ENCODE data around the gene DDIT4. TPM values are rescaled to one million over a fixed set of nuclear protein-coding genes. Genes with fewer than 3 reads are reported as not detected.

The DDIT4 gene
- polyA plus RNA-seq, 3 donors, result 26.1 to 611 (median 45.8) TPM

DNA sequence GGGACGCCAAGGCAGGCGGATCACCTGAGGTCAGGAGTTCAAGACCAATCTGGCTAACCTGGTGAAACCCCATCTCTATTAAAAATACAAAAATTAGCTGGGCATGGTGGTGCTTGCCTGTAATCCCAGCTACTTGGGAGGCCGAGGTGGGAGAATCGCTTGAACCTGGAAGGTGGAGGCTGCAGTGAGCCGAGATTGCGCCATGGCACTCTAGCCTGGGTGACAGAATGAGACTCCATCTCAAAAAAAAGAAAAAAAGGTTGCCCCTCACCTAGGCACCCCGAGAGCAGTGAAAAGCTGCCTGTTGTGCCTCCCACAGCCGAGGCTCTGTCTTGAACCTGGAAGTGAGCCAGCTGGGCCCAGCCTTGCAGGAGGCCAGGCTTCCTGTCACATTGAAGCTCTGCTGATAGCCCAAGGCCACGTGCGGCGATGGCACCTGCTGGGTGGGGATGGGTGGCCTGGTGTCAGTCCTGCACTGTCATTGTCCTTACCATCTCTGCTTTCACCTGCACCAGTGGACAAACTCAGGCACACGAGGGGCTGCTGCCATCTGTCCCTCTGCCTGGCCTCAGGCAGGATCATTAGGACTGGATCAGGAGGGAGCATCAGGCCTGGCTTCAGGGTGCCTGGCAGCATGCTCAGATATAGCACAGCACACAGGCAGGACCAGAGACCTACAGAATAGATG, 43.2 kb downstream of the DDIT4 start:
- intact Hi-C loops (cut with micrococcal nuclease), result loop anchor here in 1 of 2 donors (5.0 kb wide), 1 partner anchor 45 kb away; the partner anchor contains the start of gene DDIT4

More for the DNA sequence above, 43.2 kb downstream of the DDIT4 start:
- Histone ChIP-seq H4K20me1 (ENCODE audit: insufficient read depth, low read length) (no peaks in the 10 kb centered on the region), H3K27ac (ENCODE audit: low read depth in 1 of 2, low read length in 2 of 2) (peak overlapping the region; percentile 15 to 73), H3K27me3 (ENCODE audit: control insufficient read depth in 2 of 2, insufficient read depth in 2 of 2, low read length in 2 of 2) (no peaks in the 10 kb centered on the region), H3K4me1 (ENCODE audit: control insufficient read depth in 1 of 2, insufficient read depth in 2 of 2, low read length in 2 of 2) (peaks cover 65 to 72% of the 10 kb centered on the region in 2 donors), H2AFZ (ENCODE audit: insufficient read depth, low read depth, low read length, poor library complexity, severe bottlenecking) (no peak overlapping the region), H3K9ac (ENCODE audit: insufficient read depth, low read length, poor library complexity, severe bottlenecking) (no peak overlapping the region), H3K4me3 (replicated peaks in 1 of 3; ENCODE audit: low read depth in 2 of 3, low read length in 3 of 3) (peak overlapping the region in 1 of 3 experiments; percentile 2), H3K4me2 (replicated peaks; ENCODE audit: extremely low read depth, low read length, poor library complexity, severe bottlenecking) (no peak overlapping the region), H3K36me3 (replicated peaks in 1 of 2; ENCODE audit: control insufficient read depth in 1 of 2, insufficient read depth in 2 of 2, low read length in 2 of 2) (no peaks in the 10 kb centered on the region), H3K79me2 (ENCODE audit: insufficient read depth, low read length) (peaks cover 10% of the 10 kb centered on the region), H3K9me3 (replicated peaks in 1 of 2; ENCODE audit: control insufficient read depth in 1 of 2, insufficient read depth in 1 of 2, low read length in 2 of 2) (no peaks in the 10 kb centered on the region)
- TF ChIP-seq, protein P1, sequence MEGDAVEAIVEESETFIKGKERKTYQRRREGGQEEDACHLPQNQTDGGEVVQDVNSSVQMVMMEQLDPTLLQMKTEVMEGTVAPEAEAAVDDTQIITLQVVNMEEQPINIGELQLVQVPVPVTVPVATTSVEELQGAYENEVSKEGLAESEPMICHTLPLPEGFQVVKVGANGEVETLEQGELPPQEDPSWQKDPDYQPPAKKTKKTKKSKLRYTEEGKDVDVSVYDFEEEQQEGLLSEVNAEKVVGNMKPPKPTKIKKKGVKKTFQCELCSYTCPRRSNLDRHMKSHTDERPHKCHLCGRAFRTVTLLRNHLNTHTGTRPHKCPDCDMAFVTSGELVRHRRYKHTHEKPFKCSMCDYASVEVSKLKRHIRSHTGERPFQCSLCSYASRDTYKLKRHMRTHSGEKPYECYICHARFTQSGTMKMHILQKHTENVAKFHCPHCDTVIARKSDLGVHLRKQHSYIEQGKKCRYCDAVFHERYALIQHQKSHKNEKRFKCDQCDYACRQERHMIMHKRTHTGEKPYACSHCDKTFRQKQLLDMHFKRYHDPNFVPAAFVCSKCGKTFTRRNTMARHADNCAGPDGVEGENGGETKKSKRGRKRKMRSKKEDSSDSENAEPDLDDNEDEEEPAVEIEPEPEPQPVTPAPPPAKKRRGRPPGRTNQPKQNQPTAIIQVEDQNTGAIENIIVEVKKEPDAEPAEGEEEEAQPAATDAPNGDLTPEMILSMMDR (IDR thresholded peaks at IDR 0.05), result no peak
- H3K4me1 Mint-ChIP-seq, result peaks cover 68% of the 10 kb centered on the region
- peak in 2 of 3 donors; percentile 43 to 46 for DNase-seq
- H3K9me3 Mint-ChIP-seq, result no peaks in the 10 kb centered on the region
- peaks cover 0 to 3% of the 10 kb centered on the region in 2 donors for H3K36me3 Mint-ChIP-seq
- H3K4me3 Mint-ChIP-seq, result no peak overlapping the region
- H3K27ac Mint-ChIP-seq, result peak overlapping the region; percentile 77 to 90 (median 83)
- peaks cover 0 to 2% (median 0%) of the 10 kb centered on the region in 3 donors for H3K27me3 Mint-ChIP-seq (ENCODE audit: low read depth in 3 of 3)
- 3% methylated on average over 6 of the region's 12 CpGs for WGBS (ENCODE audit: insufficient coverage)
